Thyroid gland (tissue), 4 donors: Measurements from ENCODE around the gene SULF2. TPM values are rescaled to one million over a fixed set of nuclear protein-coding genes. Genes with fewer than 3 reads are reported as not detected.

Source experiments
- DNase-seq, 2 donors: peaks; one replicate each; pipeline ENCODE4 v3.0.0-alpha.2; 2019
- H3K27ac ChIP-seq, 3 donors: fragments of 200-600 bp; sonication (generic); 1 replicate in 2 of 3; 2 replicates in 1 of 3; pipeline ENCODE4 v1.5.1; 2016 to 2019; ENCODE audit warnings: mild to moderate bottlenecking in 1 of 3, moderate library complexity in 1 of 3
- H3K27me3 ChIP-seq: fragments of 200-600 bp; sonication (generic); one replicate; pipeline ENCODE4 v1.5.1; 2019
- H3K36me3 ChIP-seq, 2 donors: fragments of 200-600 bp; sonication (generic); one replicate each; pipeline ENCODE4 v1.5.1; 2016 to 2019
- H3K4me1 ChIP-seq, 2 donors: fragments of 200-600 bp; sonication (generic); one replicate each; pipeline ENCODE4 v1.5.1; 2017 to 2019
- H3K4me3 ChIP-seq, 3 donors: fragments of 200-600 bp; sonication (generic); replicated peaks in 1 of 3; 1 replicate in 2 of 3; 2 replicates in 1 of 3; pipeline ENCODE4 v1.5.1; 2016; ENCODE audit warnings: mild to moderate bottlenecking in 1 of 3
- H3K9me3 ChIP-seq: fragments of 200-600 bp; sonication (generic); one replicate; pipeline ENCODE4 v1.5.1; 2017
- POLR2A ChIP-seq, 2 donors: fragments of 450-650 bp; IDR thresholded peaks; one replicate each; pipeline ENCODE4 v1.6.1; 2017; ENCODE audit warnings: antibody characterized with exemption in 2 of 2, mild to moderate bottlenecking in 2 of 2, moderate library complexity in 1 of 2
- WGBS, 2 donors: methylation state at CpG; one replicate each; pipeline ENCODE4 v1.1.5; 2017; 5-methylcytosine and 5-hydroxymethylcytosine counted together
- intact Hi-C: fragments of 100-400 bp; cut with DNase I; formaldehyde crosslinking; loops from one replicate; pipeline ENCODE4 v1.15.1; 2023
- total RNA-seq, 4 donors: library from RNA; depleted of rRNA; stranded (reverse); fragments of >200 nt; gene quantifications; one replicate each; pipeline ENCODE4 v1.2.3, GENCODE V29; 2016
- TF ChIP-seq, protein P1 (sequence below), 6 experiments: fragments of 200-600 bp in 3 of 6; fragments of 450-650 bp in 3 of 6; sonication (generic) in 3 of 6; IDR thresholded peaks; one replicate each; pipeline ENCODE4 v1.5.1; 2016 to 2019; ENCODE audit warnings: antibody characterized with exemption in 6 of 6, mild to moderate bottlenecking in 2 of 6, inconsistent platforms in 1 of 6, moderate library complexity in 1 of 6

The SULF2 gene
- total RNA-seq, 4 donors from 2014 or later, result 39.4 to 90.6 (median 55.4) TPM

- H3K4me1 ChIP-seq, result no peaks in the 10 kb centered on the region
- H3K4me3 ChIP-seq, result no peak overlapping the region
- no peak for DNase-seq
- TF ChIP-seq, protein P1, sequence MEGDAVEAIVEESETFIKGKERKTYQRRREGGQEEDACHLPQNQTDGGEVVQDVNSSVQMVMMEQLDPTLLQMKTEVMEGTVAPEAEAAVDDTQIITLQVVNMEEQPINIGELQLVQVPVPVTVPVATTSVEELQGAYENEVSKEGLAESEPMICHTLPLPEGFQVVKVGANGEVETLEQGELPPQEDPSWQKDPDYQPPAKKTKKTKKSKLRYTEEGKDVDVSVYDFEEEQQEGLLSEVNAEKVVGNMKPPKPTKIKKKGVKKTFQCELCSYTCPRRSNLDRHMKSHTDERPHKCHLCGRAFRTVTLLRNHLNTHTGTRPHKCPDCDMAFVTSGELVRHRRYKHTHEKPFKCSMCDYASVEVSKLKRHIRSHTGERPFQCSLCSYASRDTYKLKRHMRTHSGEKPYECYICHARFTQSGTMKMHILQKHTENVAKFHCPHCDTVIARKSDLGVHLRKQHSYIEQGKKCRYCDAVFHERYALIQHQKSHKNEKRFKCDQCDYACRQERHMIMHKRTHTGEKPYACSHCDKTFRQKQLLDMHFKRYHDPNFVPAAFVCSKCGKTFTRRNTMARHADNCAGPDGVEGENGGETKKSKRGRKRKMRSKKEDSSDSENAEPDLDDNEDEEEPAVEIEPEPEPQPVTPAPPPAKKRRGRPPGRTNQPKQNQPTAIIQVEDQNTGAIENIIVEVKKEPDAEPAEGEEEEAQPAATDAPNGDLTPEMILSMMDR (IDR thresholded peaks at IDR 0.05), result no peak
- TF ChIP-seq POLR2A (IDR thresholded peaks at IDR 0.05), result no peak
- H3K27ac ChIP-seq, result no peak overlapping the region
- 96 to 98% methylated on average over 2 of the region's 2 CpGs for WGBS, 2 donors
- peaks cover 45 to 48% of the 10 kb centered on the region in 2 donors for H3K36me3 ChIP-seq
- H3K9me3 ChIP-seq, result no peaks in the 10 kb centered on the region
- intact Hi-C loops, result no loop called here
- no peaks in the 10 kb centered on the region for H3K27me3 ChIP-seq
Observed at GRCh38 chr20:47652794-47653193, 132.5 kb downstream of the SULF2 start.

GRCh38 chr20:47652301-47652700, 133.0 kb downstream of the SULF2 start:
- TF ChIP-seq POLR2A (IDR thresholded peaks at IDR 0.05), result no peak
- TF ChIP-seq, protein P1 (IDR thresholded peaks at IDR 0.05), result no peak
- no peaks in the 10 kb centered on the region for H3K4me1 ChIP-seq
- 85 to 90% methylated on average over 3 of the region's 3 CpGs for WGBS, 2 donors
- peaks cover 45 to 48% of the 10 kb centered on the region in 2 donors for H3K36me3 ChIP-seq
- no peak for DNase-seq
- no peaks in the 10 kb centered on the region for H3K9me3 ChIP-seq
- H3K4me3 ChIP-seq, result no peak overlapping the region
- intact Hi-C loops, result no loop called here
- H3K27me3 ChIP-seq, result no peaks in the 10 kb centered on the region
- no peak overlapping the region for H3K27ac ChIP-seq

DNA sequence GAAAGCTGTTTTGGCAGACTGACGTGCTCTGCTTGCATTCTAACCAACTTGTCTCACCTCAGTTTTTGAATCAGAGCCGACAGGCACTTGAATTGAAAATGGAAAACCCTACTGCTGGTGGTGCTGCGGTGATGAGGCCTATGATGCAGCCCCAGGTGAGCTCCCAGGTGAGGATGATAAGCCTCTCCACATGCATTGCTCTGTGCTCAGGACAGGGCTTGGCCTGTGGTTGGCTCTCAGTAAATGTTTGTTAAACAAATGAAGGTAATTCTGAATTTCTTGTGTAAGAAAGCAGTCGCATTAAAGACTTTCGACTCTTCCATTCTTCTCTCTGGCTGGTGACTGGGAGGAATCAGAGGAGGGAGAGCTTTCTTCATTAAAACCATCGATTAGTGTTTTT, 136.3 kb downstream of the SULF2 start:
- TF ChIP-seq, protein P1 (IDR thresholded peaks at IDR 0.05), result no peak
- no peak for TF ChIP-seq POLR2A (IDR thresholded peaks at IDR 0.05)
- Histone ChIP-seq H3K36me3 (peaks cover 36 to 41% of the 10 kb centered on the region in 2 donors), H3K9me3 (no peaks in the 10 kb centered on the region), H3K4me3 (no peak overlapping the region), H3K4me1 (no peaks in the 10 kb centered on the region), H3K27ac (no peak overlapping the region), H3K27me3 (no peaks in the 10 kb centered on the region)
- DNase-seq, result no peak
- intact Hi-C loops, result no loop called here
- 88 to 90% methylated on average over 6 of the region's 6 CpGs for WGBS, 2 donors

DNA sequence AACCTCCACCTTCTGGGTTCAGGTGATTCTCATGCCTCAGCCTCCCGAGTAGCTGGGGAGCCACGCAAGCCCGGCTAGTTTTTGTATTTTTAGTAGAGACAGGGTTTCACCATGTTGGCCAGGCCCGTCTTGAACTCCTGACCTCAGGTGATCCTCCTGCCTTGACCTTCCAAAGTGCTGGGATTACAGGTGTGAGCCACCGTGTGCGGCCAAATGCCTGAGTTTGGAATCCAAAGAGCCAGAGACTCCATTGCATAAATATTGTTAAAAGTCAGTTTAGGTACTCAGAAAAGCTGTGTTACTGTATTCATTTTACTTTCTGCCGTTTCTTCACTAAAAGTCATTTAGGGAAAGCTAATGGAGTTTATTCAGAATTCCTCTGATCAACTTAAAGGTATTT, 137.3 kb downstream of the SULF2 start:
- H3K27me3 ChIP-seq, result no peaks in the 10 kb centered on the region
- intact Hi-C loops, result no loop called here
- no peak overlapping the region for H3K27ac ChIP-seq
- no peaks in the 10 kb centered on the region for H3K9me3 ChIP-seq
- 91 to 94% methylated on average over 7 of the region's 7 CpGs for WGBS, 2 donors
- no peak for DNase-seq
- TF ChIP-seq, protein P1 (IDR thresholded peaks at IDR 0.05), result no peak
- no peak for TF ChIP-seq POLR2A (IDR thresholded peaks at IDR 0.05)
- H3K4me3 ChIP-seq, result no peak overlapping the region
- peaks cover 36 to 39% of the 10 kb centered on the region in 2 donors for H3K36me3 ChIP-seq
- no peaks in the 10 kb centered on the region for H3K4me1 ChIP-seq

DNA sequence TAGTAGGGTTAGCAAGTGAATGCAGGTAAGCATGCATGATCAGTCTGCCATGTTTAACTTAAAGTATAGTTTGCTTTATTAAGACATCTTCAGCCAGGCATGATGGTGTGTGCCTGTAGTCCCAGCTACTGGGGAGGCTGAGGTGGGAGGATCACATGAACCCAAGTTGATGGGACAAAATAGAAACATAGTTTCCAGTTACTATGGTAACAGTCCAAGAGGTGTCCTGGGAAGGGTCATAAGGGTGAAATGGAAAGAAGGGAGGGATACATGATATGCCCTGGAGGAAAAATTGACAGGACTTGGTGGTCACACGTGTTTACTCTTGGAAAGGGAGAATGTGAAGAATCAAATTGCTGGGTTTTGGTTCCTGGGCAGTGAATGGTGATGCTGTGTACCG, 139.6 kb downstream of the SULF2 start:
- Histone ChIP-seq H3K4me3 (no peak overlapping the region), H3K9me3 (no peaks in the 10 kb centered on the region), H3K4me1 (no peaks in the 10 kb centered on the region), H3K27ac (no peak overlapping the region), H3K36me3 (peaks cover 23 to 28% of the 10 kb centered on the region in 2 donors), H3K27me3 (no peaks in the 10 kb centered on the region)
- WGBS, 2 donors, result 78 to 94% methylated on average over 2 of the region's 2 CpGs
- TF ChIP-seq POLR2A (IDR thresholded peaks at IDR 0.05), result no peak
- TF ChIP-seq, protein P1 (IDR thresholded peaks at IDR 0.05), result no peak
- intact Hi-C loops, result no loop called here
- no peak for DNase-seq
